IMR-90 (cell line): Measurements from ENCODE around the gene TCOF1. TPM values are rescaled to one million over a fixed set of nuclear protein-coding genes. Genes with fewer than 3 reads are reported as not detected.

ENCODE experiments used
- ATAC-seq: fragments of 200-7000 bp; cut with Tn5 transposase; 2 replicates; pipeline ENCODE4 v1.9.1; 2020; ENCODE audit warnings: low read depth, mild to moderate bottlenecking, moderate library complexity
- BruUV-seq: library from RNA; stranded (reverse); fragments of 400-500 nt; replicated peaks from 2 replicates; lab custom pipeline; 2021; lab: Mats Ljungman, UMichigan
- CTCF ChIA-PET: fragments of 300-600 bp; formaldehyde crosslinking; extraction: SDS; loops from one replicate; lab custom pipeline; 2021; ENCODE audit warnings: antibody characterized with exemption; lab: Yijun Ruan, JAX
- POLR2A ChIA-PET: fragments of 300-600 bp; sonication (Branson Sonifier 250); formaldehyde crosslinking; loops from one replicate; lab custom pipeline; 2022; ENCODE audit warnings: antibody characterized with exemption; ENCODE audit not compliant: unreplicated experiment; lab: Charles Lee
- DNase-seq: peaks from one replicate; pipeline ENCODE4 v3.0.0; 2013
- H2AFZ ChIP-seq: replicated peaks from 2 replicates; pipeline ENCODE3; 2013; ENCODE audit warnings: low read length, mild to moderate bottlenecking; ENCODE audit not compliant: poor library complexity
- H2AK5ac ChIP-seq: 2 replicates; pipeline ENCODE4 v1.6.1; 2013; ENCODE audit warnings: low read depth, low read length, inconsistent platforms
- H2AK9ac ChIP-seq: replicated peaks from 2 replicates; pipeline ENCODE3; 2013; ENCODE audit warnings: mild to moderate bottlenecking, low read depth, low read length, moderate library complexity; ENCODE audit not compliant: poor library complexity
- H2BK120ac ChIP-seq: 2 replicates; pipeline ENCODE4 v1.6.1; 2013; ENCODE audit warnings: low read depth, low read length, inconsistent platforms
- H2BK15ac ChIP-seq: 3 replicates; pipeline ENCODE4 v1.6.1; 2013; ENCODE audit warnings: low read depth, low read length, inconsistent platforms
- H2BK20ac ChIP-seq: 2 replicates; pipeline ENCODE4 v1.6.1; 2013; ENCODE audit warnings: low read depth, mild to moderate bottlenecking, inconsistent platforms, low read length, moderate library complexity
- H2BK5ac ChIP-seq: 2 replicates; pipeline ENCODE4 v1.6.1; 2013; ENCODE audit warnings: mild to moderate bottlenecking, low read depth, low read length, inconsistent platforms; ENCODE audit not compliant: poor library complexity, severe bottlenecking
- H3K14ac ChIP-seq: replicated peaks from 2 replicates; pipeline ENCODE4 v1.6.1; 2013; ENCODE audit warnings: low read depth, low read length, inconsistent platforms
- H3K18ac ChIP-seq: 2 replicates; pipeline ENCODE4 v1.6.1; 2013; ENCODE audit warnings: low read depth, low read length, control low read depth
- H3K23ac ChIP-seq: 2 replicates; pipeline ENCODE4 v1.6.1; 2013; ENCODE audit warnings: low read depth, low read length, inconsistent platforms
- H3K27ac ChIP-seq: 2 replicates; pipeline ENCODE4 v1.5.1; 2013; ENCODE audit warnings: mild to moderate bottlenecking, control low read depth, low read length; ENCODE audit not compliant: insufficient read depth
- H3K27me3 ChIP-seq: 2 replicates; pipeline ENCODE4 v1.6.1; 2013; ENCODE audit warnings: low read length; ENCODE audit not compliant: control insufficient read depth, insufficient read depth
- H3K36me3 ChIP-seq: 2 replicates; pipeline ENCODE4 v1.6.1; 2013; ENCODE audit warnings: low read length, mixed read lengths; ENCODE audit not compliant: control insufficient read depth, insufficient read depth
- H3K4ac ChIP-seq: 2 replicates; pipeline ENCODE4 v1.6.1; 2013; ENCODE audit warnings: low read depth, low read length, inconsistent platforms
- H3K4me1 ChIP-seq: 2 replicates; pipeline ENCODE4 v1.6.1; 2013; ENCODE audit warnings: low read length, mixed read lengths; ENCODE audit not compliant: control insufficient read depth, insufficient read depth
- H3K4me2 ChIP-seq: 2 replicates; pipeline ENCODE4 v1.6.1; 2013; ENCODE audit warnings: low read depth, mild to moderate bottlenecking, control low read depth, low read length, moderate library complexity
- H3K4me3 ChIP-seq: 2 replicates; pipeline ENCODE4 v1.5.1; 2013; ENCODE audit warnings: low read depth, mild to moderate bottlenecking, control low read depth, low read length, moderate library complexity; ENCODE audit not compliant: insufficient read depth
- H3K56ac ChIP-seq: 2 replicates; pipeline ENCODE4 v1.6.1; 2013; ENCODE audit warnings: low read length, inconsistent platforms; ENCODE audit not compliant: insufficient read depth; ENCODE audit errors: extremely low read depth
- H3K79me1 ChIP-seq, 2 experiments: 2 replicates each; pipeline ENCODE4 v1.6.1; 2013; ENCODE audit warnings: low read length in 2 of 2, inconsistent platforms in 1 of 2, low read depth in 1 of 2
- H3K9ac ChIP-seq: 2 replicates; pipeline ENCODE4 v1.6.1; 2013; ENCODE audit warnings: low read depth, low read length, control low read depth
- H3K9me1 ChIP-seq: 2 replicates; pipeline ENCODE4 v1.6.1; 2013; ENCODE audit warnings: low read length, inconsistent platforms; ENCODE audit not compliant: insufficient read depth
- H3K9me3 ChIP-seq: 2 replicates; pipeline ENCODE4 v1.6.1; 2013; ENCODE audit warnings: low read length; ENCODE audit not compliant: control insufficient read depth, insufficient read depth
- H4K20me1 ChIP-seq: 2 replicates; pipeline ENCODE4 v1.6.1; 2013; ENCODE audit warnings: low read length, inconsistent platforms; ENCODE audit not compliant: insufficient read depth
- H4K5ac ChIP-seq: 2 replicates; pipeline ENCODE4 v1.6.1; 2013; ENCODE audit warnings: mild to moderate bottlenecking, low read depth, low read length, control low read depth
- H4K8ac ChIP-seq, 2 experiments: 2 replicates each; pipeline ENCODE4 v1.6.1; 2013; ENCODE audit warnings: low read depth in 2 of 2, low read length in 2 of 2, control low read depth in 1 of 2, inconsistent platforms in 1 of 2
- H4K91ac ChIP-seq: 2 replicates; pipeline ENCODE4 v1.6.1; 2013; ENCODE audit warnings: low read depth, low read length, inconsistent platforms; ENCODE audit not compliant: insufficient read depth
- BHLHE40 ChIP-seq: fragments of 150-350 bp; IDR thresholded peaks from 2 replicates; pipeline ENCODE4 v1.6.1; 2016; ENCODE audit warnings: mild to moderate bottlenecking, low read depth, low read length
- CEBPB ChIP-seq: IDR thresholded peaks from 2 replicates; pipeline ENCODE4 v1.6.1; 2012; ENCODE audit warnings: low read depth, low read length, improper control_type of control experiment
- CHD1 ChIP-seq: IDR thresholded peaks from 2 replicates; pipeline ENCODE4 v1.6.1; 2012; ENCODE audit warnings: low read depth, low read length, improper control_type of control experiment
- FOS ChIP-seq: fragments of 150-350 bp; IDR thresholded peaks from 2 replicates; pipeline ENCODE4 v1.6.1; 2016; ENCODE audit warnings: low read depth, low read length
- MAFK ChIP-seq: IDR thresholded peaks from 2 replicates; pipeline ENCODE4 v1.6.1; 2012; ENCODE audit warnings: low read depth, low read length, improper control_type of control experiment
- MAZ ChIP-seq: IDR thresholded peaks from 2 replicates; pipeline ENCODE4 v1.6.1; 2012; ENCODE audit warnings: low read depth, mild to moderate bottlenecking, low read length, improper control_type of control experiment, moderate library complexity, borderline replicate concordance
- MXI1 ChIP-seq: IDR thresholded peaks from 2 replicates; pipeline ENCODE4 v1.6.1; 2012; ENCODE audit warnings: low read depth, mild to moderate bottlenecking, low read length, moderate library complexity, borderline replicate concordance
- NFE2L2 ChIP-seq: fragments of 150-350 bp; IDR thresholded peaks from 2 replicates; pipeline ENCODE4 v1.6.1; 2016; ENCODE audit warnings: low read depth, mild to moderate bottlenecking, low read length
- POLR2A ChIP-seq: IDR thresholded peaks from 2 replicates; pipeline ENCODE4 v1.6.1; 2012; ENCODE audit warnings: mild to moderate bottlenecking, low read depth, low read length
- RAD21 ChIP-seq: IDR thresholded peaks from 2 replicates; pipeline ENCODE4 v1.6.1; 2012; ENCODE audit warnings: low read length, improper control_type of control experiment
- RCOR1 ChIP-seq: IDR thresholded peaks from 2 replicates; pipeline ENCODE4 v1.6.1; 2012; ENCODE audit warnings: mild to moderate bottlenecking, low read length, improper control_type of control experiment; ENCODE audit not compliant: insufficient replicate concordance
- RFX5 ChIP-seq: IDR thresholded peaks from 2 replicates; pipeline ENCODE4 v1.8.0; 2012; ENCODE audit warnings: low read depth, mild to moderate bottlenecking, low read length, moderate library complexity
- SMC3 ChIP-seq: fragments of 150-350 bp; IDR thresholded peaks from 2 replicates; pipeline ENCODE4 v1.6.1; 2016; ENCODE audit warnings: low read depth, mild to moderate bottlenecking, antibody characterized with exemption, low read length, moderate library complexity
- WGBS, 2 experiments: methylation state at CpG; one replicate each; pipeline versions ENCODE4 v1.1.5 to v1.1.7; 2013; ENCODE audit warnings: missing lambda C conversion rate in 2 of 2; ENCODE audit not compliant: insufficient read length in 1 of 2; ENCODE audit errors: extremely low coverage in 2 of 2; 5-methylcytosine and 5-hydroxymethylcytosine counted together
- dilution Hi-C: fragments of 300-500 bp; cut with HindIII; formaldehyde crosslinking; loops from one replicate; pipeline ENCODE4 v1.14.3; 2018; ENCODE audit warnings: low sequenced_read_pairs; ENCODE audit not compliant: unreplicated experiment
- in situ Hi-C: fragments of 300-500 bp; cut with MboI; formaldehyde crosslinking; loops from 3 replicates; pipeline ENCODE4 v1.14.3; 2019; ENCODE audit warnings: low sequenced_read_pairs, inconsistent platforms, mixed read lengths
- intact Hi-C: fragments of 100-400 bp; cut with micrococcal nuclease; formaldehyde crosslinking; loops from 2 replicates; pipeline ENCODE4 v1.10.0; 2022
- polyA plus RNA-seq, 3 experiments: library from polyadenylated mRNA; depleted of rRNA; stranded (reverse); fragments of >200 nt; gene quantifications; 2 replicates each; pipeline ENCODE4 v1.2.3, GENCODE V29; 2012; ENCODE audit warnings: low replicate concordance in 1 of 3
- total RNA-seq: library from RNA; depleted of rRNA; stranded (reverse); fragments of >200 nt; gene quantifications from 2 replicates; pipeline ENCODE4 v1.2.3, GENCODE V29; 2012
- TF ChIP-seq, protein P1 (sequence below): fragments of 150-350 bp; IDR thresholded peaks from 2 replicates; pipeline ENCODE4 v1.6.1; 2017; ENCODE audit warnings: mild to moderate bottlenecking, antibody characterized with exemption, low read length, low read depth
- TF ChIP-seq, protein P2 (sequence below): conservative IDR thresholded peaks from 2 replicates; pipeline ENCODE4 v1.5.1; 2012; ENCODE audit warnings: mild to moderate bottlenecking, low read depth, low read length, improper control_type of control experiment
- TF ChIP-seq, protein P3 (sequence below): fragments of 150-350 bp; IDR thresholded peaks from 2 replicates; pipeline ENCODE4 v1.6.1; 2016; ENCODE audit warnings: low read depth, mild to moderate bottlenecking, low read length, moderate library complexity, borderline replicate concordance

TCOF1 gene
- total and polyA plus RNA-seq, 2 of the 4 experiments (the other 2 are of a cell fraction): 18.2 to 19.7 TPM

DNA sequence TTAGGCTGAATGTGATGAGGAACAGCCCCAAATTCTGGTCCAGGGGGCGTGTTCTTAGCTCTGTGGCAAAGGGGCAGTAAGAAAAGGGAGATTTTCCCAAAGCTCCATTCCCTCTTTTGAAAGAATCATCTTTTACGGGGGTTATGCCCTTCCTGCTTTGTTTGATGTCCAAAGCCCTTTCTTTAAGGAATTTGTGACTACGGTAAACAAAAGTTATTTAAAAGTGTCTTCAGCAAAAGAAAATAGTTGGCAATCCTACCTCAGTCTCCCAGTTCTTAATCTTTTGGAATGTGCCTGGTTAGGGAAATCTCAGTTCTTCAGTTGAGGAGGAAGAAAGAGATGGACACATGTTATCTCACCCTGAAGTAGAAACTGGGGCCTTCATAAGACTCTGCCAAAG, 30.4 kb upstream of the TCOF1 start:
- Histone ChIP-seq H3K9ac (no peak overlapping the region), H4K91ac (no peak overlapping the region), H4K8ac (no peak overlapping the region), H2AK5ac (no peak overlapping the region), H2BK15ac (no peak overlapping the region), H3K56ac (no peak overlapping the region), H3K36me3 (no peaks in the 10 kb centered on the region), H2BK120ac (no peak overlapping the region), H2AK9ac (no peak overlapping the region), H3K4ac (no peak overlapping the region), H2BK5ac (no peak overlapping the region), H3K27ac (no peak overlapping the region), H3K4me1 (peaks cover 4% of the 10 kb centered on the region; the same call in 1 of the 2 replicates), H4K5ac (no peak overlapping the region), H3K27me3 (peaks cover 3% of the 10 kb centered on the region; the same call in 1 of the 2 replicates), H3K9me1 (peaks cover 14% of the 10 kb centered on the region), H3K79me1 (no peaks in the 10 kb centered on the region), H4K20me1 (no peaks in the 10 kb centered on the region), H3K4me3 (no peak overlapping the region), H3K14ac (no peak overlapping the region), H2BK20ac (no peak overlapping the region), H3K18ac (no peak overlapping the region; the same call in 1 of the 2 replicates), H3K9me3 (no peaks in the 10 kb centered on the region), H3K23ac (no peak overlapping the region), H3K4me2 (no peak overlapping the region), H2AFZ (no peak overlapping the region)
- DNase-seq (no peak), ATAC-seq (no peak)
- ChIA-PET POLR2A (no interaction called here), CTCF (interaction anchor here (1.0 kb wide), 1 partner anchor 16 kb away, joined by 3 read pairs; no protein-coding TSS in a partner anchor)
- TF ChIP-seq SMC3: no peak
- no peak for TF ChIP-seq CEBPB
- TF ChIP-seq CHD1: no peak
- TF ChIP-seq NFE2L2: no peak
- no peak for TF ChIP-seq MAZ
- TF ChIP-seq BHLHE40: no peak
- TF ChIP-seq RFX5: no peak
- no peak for TF ChIP-seq RCOR1
- TF ChIP-seq, protein P1, sequence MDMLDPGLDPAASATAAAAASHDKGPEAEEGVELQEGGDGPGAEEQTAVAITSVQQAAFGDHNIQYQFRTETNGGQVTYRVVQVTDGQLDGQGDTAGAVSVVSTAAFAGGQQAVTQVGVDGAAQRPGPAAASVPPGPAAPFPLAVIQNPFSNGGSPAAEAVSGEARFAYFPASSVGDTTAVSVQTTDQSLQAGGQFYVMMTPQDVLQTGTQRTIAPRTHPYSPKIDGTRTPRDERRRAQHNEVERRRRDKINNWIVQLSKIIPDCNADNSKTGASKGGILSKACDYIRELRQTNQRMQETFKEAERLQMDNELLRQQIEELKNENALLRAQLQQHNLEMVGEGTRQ: no peak
- TF ChIP-seq, protein P2, sequence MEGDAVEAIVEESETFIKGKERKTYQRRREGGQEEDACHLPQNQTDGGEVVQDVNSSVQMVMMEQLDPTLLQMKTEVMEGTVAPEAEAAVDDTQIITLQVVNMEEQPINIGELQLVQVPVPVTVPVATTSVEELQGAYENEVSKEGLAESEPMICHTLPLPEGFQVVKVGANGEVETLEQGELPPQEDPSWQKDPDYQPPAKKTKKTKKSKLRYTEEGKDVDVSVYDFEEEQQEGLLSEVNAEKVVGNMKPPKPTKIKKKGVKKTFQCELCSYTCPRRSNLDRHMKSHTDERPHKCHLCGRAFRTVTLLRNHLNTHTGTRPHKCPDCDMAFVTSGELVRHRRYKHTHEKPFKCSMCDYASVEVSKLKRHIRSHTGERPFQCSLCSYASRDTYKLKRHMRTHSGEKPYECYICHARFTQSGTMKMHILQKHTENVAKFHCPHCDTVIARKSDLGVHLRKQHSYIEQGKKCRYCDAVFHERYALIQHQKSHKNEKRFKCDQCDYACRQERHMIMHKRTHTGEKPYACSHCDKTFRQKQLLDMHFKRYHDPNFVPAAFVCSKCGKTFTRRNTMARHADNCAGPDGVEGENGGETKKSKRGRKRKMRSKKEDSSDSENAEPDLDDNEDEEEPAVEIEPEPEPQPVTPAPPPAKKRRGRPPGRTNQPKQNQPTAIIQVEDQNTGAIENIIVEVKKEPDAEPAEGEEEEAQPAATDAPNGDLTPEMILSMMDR: no peak
- TF ChIP-seq RAD21: no peak
- TF ChIP-seq, protein P3, sequence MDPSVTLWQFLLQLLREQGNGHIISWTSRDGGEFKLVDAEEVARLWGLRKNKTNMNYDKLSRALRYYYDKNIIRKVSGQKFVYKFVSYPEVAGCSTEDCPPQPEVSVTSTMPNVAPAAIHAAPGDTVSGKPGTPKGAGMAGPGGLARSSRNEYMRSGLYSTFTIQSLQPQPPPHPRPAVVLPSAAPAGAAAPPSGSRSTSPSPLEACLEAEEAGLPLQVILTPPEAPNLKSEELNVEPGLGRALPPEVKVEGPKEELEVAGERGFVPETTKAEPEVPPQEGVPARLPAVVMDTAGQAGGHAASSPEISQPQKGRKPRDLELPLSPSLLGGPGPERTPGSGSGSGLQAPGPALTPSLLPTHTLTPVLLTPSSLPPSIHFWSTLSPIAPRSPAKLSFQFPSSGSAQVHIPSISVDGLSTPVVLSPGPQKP: no peak
- no peak for TF ChIP-seq POLR2A
- no peak for TF ChIP-seq MXI1
- TF ChIP-seq FOS: no peak
- no peak for TF ChIP-seq MAFK
- intact Hi-C loops: no loop called here
- WGBS, 2 experiments: no CpG with 5 or more reads among the region's 3 CpGs
- dilution Hi-C loops: no loop called here
- in situ Hi-C loops: no loop called here
- no TSS peak for BruUV-seq
